Ectodermal cell (in vitro differentiated cells): Measurements from ENCODE around the gene LPP.

Source experiments
- H3K27ac ChIP-seq: 2 replicates; pipeline ENCODE4 v1.7.0; 2013; ENCODE audit warnings: mild to moderate bottlenecking, low read depth, low read length; ENCODE audit not compliant: insufficient read depth, poor library complexity, severe bottlenecking
- H3K27me3 ChIP-seq: 2 replicates; pipeline ENCODE4 v1.7.0; 2013; ENCODE audit warnings: mild to moderate bottlenecking, low read length; ENCODE audit not compliant: insufficient read depth, control insufficient read depth, poor library complexity, severe bottlenecking
- H3K36me3 ChIP-seq: one replicate; pipeline ENCODE4 v1.7.0; 2013; ENCODE audit warnings: low read length; ENCODE audit not compliant: control insufficient read depth, insufficient read depth
- H3K4me1 ChIP-seq: one replicate; pipeline ENCODE4 v1.7.0; 2013; ENCODE audit warnings: low read length; ENCODE audit not compliant: control insufficient read depth, insufficient read depth
- H3K4me3 ChIP-seq: 2 replicates; pipeline ENCODE4 v1.7.0; 2013; ENCODE audit warnings: low read depth, low read length, control low read depth; ENCODE audit not compliant: insufficient read depth
- H3K9me3 ChIP-seq: 2 replicates; pipeline ENCODE4 v1.7.0; 2013; ENCODE audit warnings: mild to moderate bottlenecking, low read length, moderate library complexity; ENCODE audit not compliant: control insufficient read depth
- WGBS, 2 experiments: methylation state at CpG; one replicate each; pipeline ENCODE4 v1.1.7; 2013; ENCODE audit warnings: missing lambda C conversion rate in 2 of 2; 5-methylcytosine and 5-hydroxymethylcytosine counted together

LPP gene

DNA sequence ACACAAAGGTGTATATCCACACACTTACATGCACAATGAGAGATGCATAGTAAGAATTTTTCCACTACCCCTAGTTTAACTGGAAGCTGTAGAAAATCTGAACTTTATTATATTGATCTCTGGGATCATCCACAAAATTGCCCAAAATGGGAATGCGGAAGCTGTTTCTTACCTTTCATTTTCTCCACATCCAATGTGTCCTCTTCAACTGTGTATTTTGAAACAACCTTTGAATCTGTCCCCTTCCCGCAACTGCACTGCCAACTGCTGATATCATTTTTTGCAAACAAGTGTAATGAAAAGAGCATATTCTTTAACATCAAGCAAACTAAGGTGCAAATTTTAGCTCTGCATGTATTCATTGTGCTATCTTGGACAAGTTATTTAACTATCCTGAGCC is 590.2 kb downstream of the LPP start:
- no peaks in the 10 kb centered on the region for H3K4me1 ChIP-seq
- H3K9me3 ChIP-seq = no peaks in the 10 kb centered on the region
- H3K4me3 ChIP-seq = no peak overlapping the region
- H3K27me3 ChIP-seq = no peaks in the 10 kb centered on the region
- H3K27ac ChIP-seq = no peak overlapping the region
- no peaks in the 10 kb centered on the region for H3K36me3 ChIP-seq
- WGBS, 2 experiments = 90 to 99% methylated on average over 2 of the region's 2 CpGs

GRCh38 chr3:188745031-188745430 is 591.1 kb downstream of the LPP start:
- Histone ChIP-seq H3K4me1 (no peaks in the 10 kb centered on the region), H3K9me3 (no peaks in the 10 kb centered on the region), H3K4me3 (no peak overlapping the region), H3K27me3 (no peaks in the 10 kb centered on the region), H3K27ac (no peak overlapping the region), H3K36me3 (no peaks in the 10 kb centered on the region)

- 94 to 97% methylated on average over 3 of the region's 3 CpGs for WGBS, 2 experiments
- H3K4me3 ChIP-seq = no peak overlapping the region
- no peaks in the 10 kb centered on the region for H3K9me3 ChIP-seq
- no peaks in the 10 kb centered on the region for H3K36me3 ChIP-seq
- H3K27ac ChIP-seq = no peak overlapping the region
- no peaks in the 10 kb centered on the region for H3K27me3 ChIP-seq
- no peaks in the 10 kb centered on the region for H3K4me1 ChIP-seq
Observed at GRCh38 chr3:188746291-188746783, 592.4 kb downstream of the LPP start.

DNA sequence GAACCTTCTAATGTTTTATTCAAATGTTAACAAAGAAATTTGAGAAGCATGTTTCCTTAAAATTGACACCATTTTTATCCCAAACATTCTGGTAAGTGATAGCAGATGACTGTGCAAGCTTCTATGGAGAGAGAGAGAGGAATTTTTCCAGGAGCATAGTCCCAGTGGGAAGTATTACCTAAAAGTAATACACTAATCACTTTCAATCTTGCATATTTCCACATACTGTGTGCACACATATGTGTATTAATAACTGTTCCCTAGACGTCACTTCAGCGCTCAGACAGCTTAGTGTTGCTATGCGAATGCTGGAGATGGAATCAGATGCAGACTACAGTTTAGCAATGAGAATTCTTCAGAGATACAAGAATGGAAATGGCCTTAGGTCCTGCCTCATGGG is 593.5 kb downstream of the LPP start:
- Histone ChIP-seq H3K27ac (no peak overlapping the region), H3K4me1 (no peaks in the 10 kb centered on the region), H3K4me3 (no peak overlapping the region), H3K9me3 (no peaks in the 10 kb centered on the region), H3K36me3 (no peaks in the 10 kb centered on the region), H3K27me3 (no peaks in the 10 kb centered on the region)
- 96 to 99% methylated on average over 3 of the region's 3 CpGs for WGBS, 2 experiments

GRCh38 chr3:188749010-188749617 is 595.2 kb downstream of the LPP start:
- 59 to 78% methylated on average over 3 to 5 of the region's 5 CpGs for WGBS, 2 experiments
- no peaks in the 10 kb centered on the region for H3K27me3 ChIP-seq
- H3K36me3 ChIP-seq = no peaks in the 10 kb centered on the region
- no peaks in the 10 kb centered on the region for H3K9me3 ChIP-seq
- no peak overlapping the region for H3K27ac ChIP-seq
- no peaks in the 10 kb centered on the region for H3K4me1 ChIP-seq
- no peak overlapping the region for H3K4me3 ChIP-seq

DNA sequence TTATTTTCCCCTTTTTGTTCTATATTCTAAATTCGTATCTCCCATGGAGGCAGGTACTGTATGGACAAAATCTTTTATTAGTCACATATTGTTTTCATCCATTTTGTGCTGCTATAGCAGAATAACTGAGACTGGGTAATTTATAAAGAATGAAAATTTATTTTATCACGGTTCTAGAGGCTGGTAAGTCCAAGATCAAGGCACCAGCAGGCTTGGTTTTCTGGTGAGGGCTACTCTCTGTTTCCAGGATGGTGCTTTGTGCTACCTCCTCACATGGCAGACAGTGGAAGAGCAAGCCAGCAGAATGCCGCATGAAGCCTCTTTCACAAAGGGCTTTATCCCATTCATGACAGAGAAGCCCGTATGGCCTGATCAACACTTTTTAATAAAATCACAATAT is 595.9 kb downstream of the LPP start:
- H3K27ac ChIP-seq = no peak overlapping the region
- 89 to 92% methylated on average over 3 of the region's 4 CpGs for WGBS, 2 experiments
- H3K36me3 ChIP-seq = no peaks in the 10 kb centered on the region
- no peaks in the 10 kb centered on the region for H3K9me3 ChIP-seq
- no peaks in the 10 kb centered on the region for H3K27me3 ChIP-seq
- H3K4me3 ChIP-seq = no peak overlapping the region
- no peaks in the 10 kb centered on the region for H3K4me1 ChIP-seq

DNA sequence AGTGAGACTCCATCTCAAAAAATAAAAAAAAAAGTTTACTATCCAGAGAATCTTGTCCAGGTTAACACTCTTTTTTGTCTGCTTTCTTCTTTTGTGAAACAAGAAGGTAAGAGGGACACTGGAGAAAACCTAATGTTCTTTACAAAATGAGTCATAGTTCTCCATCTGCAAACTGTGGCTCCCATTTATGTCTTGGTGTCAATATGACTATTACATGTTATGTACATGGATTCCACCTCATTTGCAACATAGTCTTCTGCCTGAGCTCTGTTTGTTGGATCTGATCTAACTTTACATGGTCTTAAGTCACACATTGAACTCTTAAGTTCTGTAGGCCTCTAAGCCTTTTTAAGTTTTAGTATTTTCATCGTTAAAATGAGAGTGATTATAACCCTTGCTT is 596.7 kb downstream of the LPP start:
- H3K27me3 ChIP-seq = no peaks in the 10 kb centered on the region
- H3K9me3 ChIP-seq = no peaks in the 10 kb centered on the region
- WGBS, 2 experiments = 100% methylated on average over 1 of the region's 1 CpG
- H3K4me1 ChIP-seq = no peaks in the 10 kb centered on the region
- no peaks in the 10 kb centered on the region for H3K36me3 ChIP-seq
- H3K4me3 ChIP-seq = no peak overlapping the region
- H3K27ac ChIP-seq = no peak overlapping the region

- Histone ChIP-seq H3K27ac (no peak overlapping the region), H3K4me1 (no peaks in the 10 kb centered on the region), H3K27me3 (no peaks in the 10 kb centered on the region), H3K4me3 (no peak overlapping the region), H3K36me3 (no peaks in the 10 kb centered on the region), H3K9me3 (no peaks in the 10 kb centered on the region)
- WGBS, 2 experiments = 94 to 100% methylated on average over 1 of the region's 1 CpG
Observed at GRCh38 chr3:188752850-188753249, 598.9 kb downstream of the LPP start.

DNA sequence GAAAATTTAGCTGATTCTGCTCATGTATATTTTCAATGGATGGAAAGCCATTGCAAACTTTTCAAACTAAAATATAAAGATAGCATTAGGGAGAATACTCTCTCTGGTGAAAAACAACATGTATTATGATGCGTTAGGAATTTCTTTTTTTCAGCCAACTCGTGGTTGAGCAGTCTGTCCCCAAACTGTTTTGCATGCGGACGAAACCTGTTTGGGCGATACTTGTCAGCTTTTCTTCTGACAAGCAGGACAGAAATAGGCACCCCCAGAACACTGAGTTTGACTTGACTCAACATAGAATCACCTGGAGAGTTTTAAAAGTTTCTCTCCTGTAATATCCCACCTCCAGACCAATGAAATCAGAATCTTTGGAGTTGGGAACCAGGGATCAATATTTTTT is 600.3 kb downstream of the LPP start:
- H3K36me3 ChIP-seq = no peaks in the 10 kb centered on the region
- H3K9me3 ChIP-seq = no peaks in the 10 kb centered on the region
- H3K4me3 ChIP-seq = no peak overlapping the region
- no peaks in the 10 kb centered on the region for H3K27me3 ChIP-seq
- no peak overlapping the region for H3K27ac ChIP-seq
- H3K4me1 ChIP-seq = no peaks in the 10 kb centered on the region
- WGBS, 2 experiments = 90 to 94% methylated on average over 5 of the region's 5 CpGs

DNA sequence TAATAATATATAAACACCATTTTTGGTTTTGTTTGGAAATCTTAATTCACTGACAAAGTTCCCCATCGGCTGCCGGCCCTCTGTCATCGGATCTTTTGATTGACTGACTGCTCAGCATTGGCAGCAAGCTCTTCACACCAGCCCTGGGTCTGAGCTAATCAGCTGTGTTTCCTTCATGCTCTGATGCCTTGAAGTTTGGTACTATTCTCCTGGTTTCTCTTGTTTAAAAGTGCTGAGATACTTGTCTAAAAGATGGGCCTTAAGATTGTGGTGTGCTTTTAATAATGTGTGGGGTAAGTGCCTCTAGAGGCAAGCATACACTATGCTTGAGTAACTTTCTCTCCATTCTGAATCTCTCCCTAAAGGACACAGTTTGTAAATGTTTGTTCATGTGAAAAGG is 602.3 kb downstream of the LPP start:
- H3K4me3 ChIP-seq = no peak overlapping the region
- 92 to 95% methylated on average over 3 of the region's 3 CpGs for WGBS, 2 experiments
- no peak overlapping the region for H3K27ac ChIP-seq
- H3K36me3 ChIP-seq = no peaks in the 10 kb centered on the region
- H3K9me3 ChIP-seq = no peaks in the 10 kb centered on the region
- H3K27me3 ChIP-seq = no peaks in the 10 kb centered on the region
- H3K4me1 ChIP-seq = no peaks in the 10 kb centered on the region
